ENCODE data around the gene SNX6. TPM values are rescaled to one million over a fixed set of nuclear protein-coding genes. Genes with fewer than 3 reads are reported as not detected.

Gene SNX6
- total RNA-seq, 1 experiment from 2014 or later = 73.4 TPM

DNA sequence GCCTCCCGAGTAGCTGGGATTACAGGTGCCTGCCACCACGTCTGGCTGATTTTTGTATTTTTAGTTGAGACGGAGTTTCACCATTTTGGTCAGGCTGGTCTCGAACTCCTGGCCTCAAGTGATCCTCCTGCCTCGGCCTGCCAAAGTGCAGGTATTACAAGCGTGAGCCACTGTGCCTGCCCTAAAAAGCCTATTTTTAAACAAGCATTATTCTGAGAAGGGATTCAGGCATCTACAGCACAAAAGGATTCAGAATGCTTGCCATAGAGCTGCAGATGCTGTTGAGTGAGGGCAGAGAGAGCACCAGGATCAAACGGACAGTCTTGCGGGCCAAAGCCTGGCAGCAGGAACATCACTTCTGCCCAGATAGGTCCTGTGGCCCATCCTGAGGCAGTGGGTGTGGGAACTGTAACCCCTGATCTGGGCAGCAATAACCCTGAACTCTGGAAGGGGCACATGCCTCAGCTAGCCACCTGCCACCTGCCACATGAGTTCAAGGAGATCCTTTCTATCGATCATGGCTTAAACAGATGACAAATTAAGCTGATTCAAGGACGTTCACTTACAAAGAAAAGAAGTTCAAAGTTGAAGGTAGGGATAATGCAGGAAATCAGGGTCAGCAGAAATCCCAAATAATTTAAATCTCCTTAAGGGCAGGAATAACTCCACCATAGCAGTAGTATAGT, 16.8 kb upstream of the SNX6 start:
- Histone ChIP-seq H3K27me3 (ENCODE audit: insufficient read depth, low read length) (no peaks in the 10 kb centered on the region), H3K9me3 (ENCODE audit: control insufficient read depth in 1 of 2, insufficient read depth in 1 of 2, low read depth in 1 of 2, low read length in 2 of 2) (no peaks in the 10 kb centered on the region; a peak in 1 of 4 replicates), H4K20me1 (ENCODE audit: insufficient read depth) (no peaks in the 10 kb centered on the region), H3K36me3 (ENCODE audit: control insufficient read depth in 1 of 2, insufficient read depth in 2 of 2, low read length in 2 of 2) (no peaks in the 10 kb centered on the region), H3K4me2 (ENCODE audit: low read length) (no peak overlapping the region), H3K27ac (ENCODE audit: low read depth, low read length) (no peak overlapping the region), H3K79me2 (ENCODE audit: insufficient read depth, low read length) (no peaks in the 10 kb centered on the region), H3K9me2 (ENCODE audit: insufficient read depth) (no peaks in the 10 kb centered on the region), H3K4me3 (replicated peaks in 1 of 2; ENCODE audit: low read depth in 1 of 2, low read length in 2 of 2) (no peak overlapping the region), H2AFZ (ENCODE audit: low read depth, low read length, poor library complexity, severe bottlenecking) (no peak overlapping the region), H3K9ac (ENCODE audit: low read length) (no peak overlapping the region), H3K4me1 (ENCODE audit: control insufficient read depth in 1 of 2, insufficient read depth in 2 of 2, low read length in 2 of 2) (peaks cover 22 to 29% of the 10 kb centered on the region in 2 experiments)
- CTCF ChIA-PET = no interaction called here
- ATAC-seq (no peak), DNase-seq (ENCODE audit: low read depth, low spot score) (no peak)
- POLR2A ChIA-PET = no interaction called here
- intact Hi-C loops (cut with micrococcal nuclease) = no loop called here
- RAD21 ChIA-PET (ENCODE audit: low non-redundant PET in 1 of 2, low total read pairs in 2 of 2, uncharacterized antibody in 2 of 2, unreplicated experiment in 2 of 2) = no interaction called here
- TF ChIP-seq ELF1 (IDR thresholded peaks at IDR 0.05; ENCODE audit: borderline replicate concordance, low read depth) (no peak), POLR2AphosphoS5 (IDR thresholded peaks at IDR 0.05; ENCODE audit: low read depth, low read length) (no peak), SIN3A (IDR thresholded peaks at IDR 0.05; ENCODE audit: low read depth) (no peak), MAX (IDR thresholded peaks at IDR 0.05) (no peak), CEBPB (IDR thresholded peaks at IDR 0.05; ENCODE audit: low read depth) (no peak), SP1 (IDR thresholded peaks at IDR 0.05; ENCODE audit: low read depth) (no peak), EZH2phosphoT487 (IDR thresholded peaks at IDR 0.05; ENCODE audit: borderline replicate concordance) (no peak), JUND (IDR thresholded peaks at IDR 0.05) (no peak)
- no TSS peak for BruUV-seq (replicated peaks)

DNA sequence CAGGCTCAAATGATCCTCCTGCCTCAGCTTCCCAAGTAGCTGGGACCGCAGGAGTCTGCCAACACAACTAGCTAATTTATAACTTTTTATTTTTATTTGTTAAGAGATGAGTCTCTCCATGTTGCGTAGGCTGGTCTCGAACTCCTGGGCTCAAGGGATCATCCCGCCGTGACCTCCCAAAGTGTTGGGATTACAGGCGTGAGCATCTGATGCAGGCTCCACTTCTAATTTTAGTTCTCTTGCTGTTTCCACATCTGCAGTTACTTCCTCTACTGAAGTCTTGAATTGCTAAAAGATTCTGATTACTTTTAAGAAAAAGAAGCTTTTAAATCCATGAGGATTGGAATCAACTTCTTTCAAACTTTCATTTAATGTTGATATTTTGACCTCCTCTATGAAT, 13.4 kb upstream of the SNX6 start:
- Histone ChIP-seq H3K79me2 (ENCODE audit: insufficient read depth, low read length) (no peaks in the 10 kb centered on the region), H3K9ac (ENCODE audit: low read length) (no peak overlapping the region), H3K9me2 (ENCODE audit: insufficient read depth) (no peaks in the 10 kb centered on the region), H2AFZ (ENCODE audit: low read depth, low read length, poor library complexity, severe bottlenecking) (no peak overlapping the region), H3K27me3 (ENCODE audit: insufficient read depth, low read length) (no peaks in the 10 kb centered on the region), H3K36me3 (ENCODE audit: control insufficient read depth in 1 of 2, insufficient read depth in 2 of 2, low read length in 2 of 2) (no peaks in the 10 kb centered on the region), H3K4me2 (ENCODE audit: low read length) (no peak overlapping the region), H3K27ac (ENCODE audit: low read depth, low read length) (no peak overlapping the region), H3K9me3 (ENCODE audit: control insufficient read depth in 1 of 2, insufficient read depth in 1 of 2, low read depth in 1 of 2, low read length in 2 of 2) (no peaks in the 10 kb centered on the region), H4K20me1 (ENCODE audit: insufficient read depth) (no peaks in the 10 kb centered on the region), H3K4me1 (ENCODE audit: control insufficient read depth in 1 of 2, insufficient read depth in 2 of 2, low read length in 2 of 2) (peaks cover 0 to 15% of the 10 kb centered on the region in 2 experiments; a peak in 2 of 4 replicates), H3K4me3 (replicated peaks in 1 of 2; ENCODE audit: low read depth in 1 of 2, low read length in 2 of 2) (no peak overlapping the region)
- TF ChIP-seq POLR2AphosphoS5 (IDR thresholded peaks at IDR 0.05; ENCODE audit: low read depth, low read length) (no peak), POLR2A (IDR thresholded peaks at IDR 0.05; ENCODE audit: borderline replicate concordance, extremely low read depth, insufficient read depth, insufficient read length) (no peak), YY1 (IDR thresholded peaks at IDR 0.05; ENCODE audit: extremely low read depth, insufficient replicate concordance, low read depth, low read length) (no peak), REST (IDR thresholded peaks at IDR 0.05; ENCODE audit: low read depth) (no peak)
- CTCF ChIA-PET = no interaction called here
- no peak for ATAC-seq
- intact Hi-C loops (cut with micrococcal nuclease) = no loop called here
- BruUV-seq (replicated peaks) = no TSS peak
- RAD21 ChIA-PET (ENCODE audit: low non-redundant PET in 1 of 2, low total read pairs in 2 of 2, uncharacterized antibody in 2 of 2, unreplicated experiment in 2 of 2) = no interaction called here
- POLR2A ChIA-PET = interaction anchor here (0.6 kb wide), 1 partner anchor 203 kb away, joined by 3 read pairs; no protein-coding TSS in a partner anchor
- no peak for DNase-seq (ENCODE audit: low read depth, low spot score)
